HEK293 (cell line): ENCODE measurements around the gene SEMA3D.

ENCODE experiments used
- CTCF ChIA-PET: fragments of 350-600 bp; formaldehyde crosslinking; extraction: SDS; loops from one replicate; lab custom pipeline; 2021; ENCODE audit warnings: antibody characterized with exemption; lab: Yijun Ruan, JAX
- POLR2A ChIA-PET: fragments of 300-600 bp; formaldehyde crosslinking; extraction: SDS; loops from one replicate; lab custom pipeline; 2020; ENCODE audit warnings: antibody characterized with exemption, inconsistent platforms; lab: Yijun Ruan, JAX
- H3K27ac ChIP-seq: fragments of 200-500 bp; sonication (Bioruptor generic); 2 replicates; pipeline ENCODE4 v1.5.1; 2014; ENCODE audit warnings: low read depth, low read length, control low read depth, inconsistent platforms; ENCODE audit errors: extremely low read depth
- H3K36me3 ChIP-seq, 2 experiments: fragments of 200-500 bp in 1 of 2; sonication (Bioruptor generic) in 1 of 2; 1 replicate in 1 of 2; 2 replicates in 1 of 2; pipeline ENCODE4 v1.5.1; 2014 to 2017; ENCODE audit warnings: inconsistent platforms in 2 of 2, low read length in 2 of 2; ENCODE audit not compliant: control insufficient read depth in 2 of 2, insufficient read depth in 1 of 2
- H3K4me1 ChIP-seq: fragments of 200-500 bp; sonication (Bioruptor generic); 2 replicates; pipeline ENCODE4 v1.5.1; 2014; ENCODE audit warnings: mild to moderate bottlenecking, low read length, inconsistent platforms; ENCODE audit not compliant: control insufficient read depth, insufficient read depth
- H3K4me3 ChIP-seq: 2 replicates; pipeline ENCODE4 v1.5.1; 2011; ENCODE audit warnings: low read depth, mild to moderate bottlenecking, control low read depth, low read length, moderate library complexity
- H3K9me3 ChIP-seq: fragments of 200-500 bp; sonication (Bioruptor generic); 2 replicates; pipeline ENCODE4 v1.5.1; 2014; ENCODE audit warnings: low read depth, low read length, inconsistent platforms; ENCODE audit not compliant: control insufficient read depth, insufficient read depth
- BCL11A ChIP-seq: fragments of 450-650 bp; formaldehyde crosslinking; IDR thresholded peaks from 2 replicates; pipeline ENCODE4 v1.5.1; 2016; ENCODE audit warnings: low read depth, missing biosample characterization, missing genetic modification characterization
- HOXA7 ChIP-seq: sonication (generic); formaldehyde crosslinking; IDR thresholded peaks from 2 replicates; pipeline ENCODE4 v1.8.1; 2022; ENCODE audit warnings: missing genetic modification reagents, borderline replicate concordance
- HOXC10 ChIP-seq: sonication (generic); formaldehyde crosslinking; IDR thresholded peaks from 2 replicates; pipeline ENCODE4 v1.8.1; 2023; ENCODE audit warnings: mild to moderate bottlenecking, missing genetic modification reagents
- INSM2 ChIP-seq: fragments of 450-650 bp; formaldehyde crosslinking; IDR thresholded peaks from 2 replicates; pipeline ENCODE4 v1.5.1; 2016; ENCODE audit warnings: missing biosample characterization, missing genetic modification characterization
- PBX3 ChIP-seq: sonication (generic); formaldehyde crosslinking; IDR thresholded peaks from 2 replicates; pipeline ENCODE4 v1.8.1; 2022; ENCODE audit warnings: mild to moderate bottlenecking, moderate library complexity, missing genetic modification reagents
- SP7 ChIP-seq: fragments of 450-650 bp; formaldehyde crosslinking; IDR thresholded peaks from 2 replicates; pipeline ENCODE4 v1.5.1; 2016; ENCODE audit warnings: missing biosample characterization, missing genetic modification characterization
- ZBTB1 ChIP-seq: fragments of 450-650 bp; formaldehyde crosslinking; IDR thresholded peaks from 2 replicates; pipeline ENCODE4 v1.5.1; 2016; ENCODE audit warnings: missing biosample characterization, missing genetic modification characterization
- ZBTB26 ChIP-seq: fragments of 450-650 bp; formaldehyde crosslinking; optimal IDR thresholded peaks from 2 replicates; pipeline ENCODE3; 2016; ENCODE audit warnings: missing biosample characterization, mild to moderate bottlenecking, missing genetic modification characterization
- ZNF10 ChIP-seq: fragments of 450-650 bp; formaldehyde crosslinking; IDR thresholded peaks from 2 replicates; pipeline ENCODE4 v1.5.1; 2017; ENCODE audit warnings: missing biosample characterization, missing genetic modification characterization
- ZNF140 ChIP-seq: fragments of 450-650 bp; formaldehyde crosslinking; IDR thresholded peaks from 2 replicates; pipeline ENCODE4 v1.5.1; 2016; ENCODE audit warnings: missing biosample characterization, missing genetic modification characterization
- ZNF16 ChIP-seq: fragments of 450-650 bp; formaldehyde crosslinking; IDR thresholded peaks from 2 replicates; pipeline ENCODE4 v1.5.1; 2016; ENCODE audit warnings: low read depth, missing biosample characterization, missing genetic modification characterization
- ZNF175 ChIP-seq: fragments of 450-650 bp; formaldehyde crosslinking; IDR thresholded peaks from 2 replicates; pipeline ENCODE4 v1.5.1; 2016; ENCODE audit warnings: missing biosample characterization, missing genetic modification characterization
- ZNF202 ChIP-seq: fragments of 450-650 bp; formaldehyde crosslinking; IDR thresholded peaks from 2 replicates; pipeline ENCODE4 v1.5.1; 2016; ENCODE audit warnings: missing biosample characterization, missing genetic modification characterization, borderline replicate concordance
- ZNF211 ChIP-seq: fragments of 450-650 bp; formaldehyde crosslinking; IDR thresholded peaks from 2 replicates; pipeline ENCODE4 v1.5.1; 2016; ENCODE audit warnings: low read depth, missing biosample characterization, missing genetic modification characterization
- ZNF391 ChIP-seq: fragments of 450-650 bp; formaldehyde crosslinking; IDR thresholded peaks from 2 replicates; pipeline ENCODE4 v1.5.1; 2016; ENCODE audit warnings: low read depth, missing biosample characterization, missing genetic modification characterization, borderline replicate concordance
- ZNF404 ChIP-seq: fragments of 450-650 bp; formaldehyde crosslinking; IDR thresholded peaks from 2 replicates; pipeline ENCODE4 v1.5.1; 2017; ENCODE audit warnings: missing biosample characterization, missing genetic modification characterization
- ZNF433 ChIP-seq: fragments of 450-650 bp; formaldehyde crosslinking; IDR thresholded peaks from 2 replicates; pipeline ENCODE4 v1.5.1; 2016; ENCODE audit warnings: missing biosample characterization, missing genetic modification characterization, low read depth
- ZNF449 ChIP-seq: fragments of 450-650 bp; formaldehyde crosslinking; IDR thresholded peaks from 2 replicates; pipeline ENCODE4 v1.5.1; 2017; ENCODE audit warnings: missing biosample characterization, mild to moderate bottlenecking, missing genetic modification characterization, moderate library complexity
- ZNF639 ChIP-seq: fragments of 450-650 bp; formaldehyde crosslinking; IDR thresholded peaks from 2 replicates; pipeline ENCODE4 v1.5.1; 2016; ENCODE audit warnings: missing biosample characterization, missing genetic modification characterization
- ZNF776 ChIP-seq: fragments of 450-650 bp; formaldehyde crosslinking; IDR thresholded peaks from 2 replicates; pipeline ENCODE4 v1.5.0; 2017; ENCODE audit warnings: missing biosample characterization, missing genetic modification characterization, borderline replicate concordance
- ZNF830 ChIP-seq: fragments of 450-650 bp; IDR thresholded peaks from 2 replicates; pipeline ENCODE4 v1.5.0; 2018; ENCODE audit warnings: missing biosample characterization, missing genetic modification characterization, low read depth, mild to moderate bottlenecking, moderate library complexity

SEMA3D gene

GRCh38 chr7:85094046-85094725, 92.7 kb downstream of the SEMA3D start (continued):
- TF ChIP-seq ZNF639 (tag by site-specific recombination) (no peak), ZNF211 (tag by site-specific recombination) (no peak), PBX3 (CRISPR knock-in tag) (no peak), HOXC10 (no peak), ZNF830 (no peak), ZNF16 (no peak), ZNF776 (tag by site-specific recombination) (no peak), ZNF175 (tag by site-specific recombination) (no peak)
- TF ChIP-seq, all 188 proteins: peak for 0

- H3K4me3 ChIP-seq, result no peak overlapping the region
- POLR2A ChIA-PET, result no interaction called here
- H3K4me1 ChIP-seq, result no peaks in the 10 kb centered on the region
- no peaks in the 10 kb centered on the region for H3K36me3 ChIP-seq
- no peak overlapping the region for H3K27ac ChIP-seq
- TF ChIP-seq HOXA7, result no peak
- TF ChIP-seq ZNF433, result no peak
- TF ChIP-seq HOXC10, result no peak
- TF ChIP-seq ZNF140, result no peak
- no peak for TF ChIP-seq ZNF449 (tag by site-specific recombination)
- TF ChIP-seq ZNF391, result no peak
- no peak for TF ChIP-seq ZBTB1 (tag by site-specific recombination)
- TF ChIP-seq ZNF404 (tag by site-specific recombination), result no peak
- no peak for TF ChIP-seq BCL11A (tag by site-specific recombination)
- no peak for TF ChIP-seq ZBTB26 (tag by site-specific recombination)
- TF ChIP-seq SP7 (tag by site-specific recombination), result no peak
- TF ChIP-seq ZNF10, result no peak
- TF ChIP-seq ZNF202 (tag by site-specific recombination), result no peak
- no peak for TF ChIP-seq INSM2 (tag by site-specific recombination)
- TF ChIP-seq, all 188 proteins: peak for 0
- H3K9me3 ChIP-seq, result no peaks in the 10 kb centered on the region
- CTCF ChIA-PET, result interaction anchor here (0.7 kb wide), 1 partner anchor 1487 kb away, joined by 3 read pairs; no protein-coding TSS in a partner anchor
Measured at GRCh38 chr7:85091565-85091928, 95.3 kb downstream of the SEMA3D start.
